CD14-positive monocyte (primary cell): ENCODE results near the gene MAGEC3. TPM values are rescaled to one million over a fixed set of nuclear protein-coding genes. Genes with fewer than 3 reads are reported as not detected.

Source experiments
- DNase-seq, 3 donors: peaks; one replicate each; pipeline ENCODE4 v3.0.0-alpha.2; 2011 to 2022
- H2AFZ ChIP-seq: 2 replicates; pipeline ENCODE4 v1.6.0; 2012; ENCODE audit warnings: mild to moderate bottlenecking, low read depth, low read length, inconsistent platforms; ENCODE audit not compliant: insufficient read depth, poor library complexity, severe bottlenecking
- H3K27ac ChIP-seq, 2 donors: 1 replicate in 1 of 2; 2 replicates in 1 of 2; pipeline ENCODE4 v1.5.1; 2012 to 2013; ENCODE audit warnings: low read length in 2 of 2, control low read depth in 1 of 2, inconsistent platforms in 1 of 2, low read depth in 1 of 2, mild to moderate bottlenecking in 1 of 2
- H3K27me3 ChIP-seq, 2 donors: one replicate each; pipeline versions ENCODE4 v1.6.0 to v1.6.1; 2011 to 2013; ENCODE audit warnings: low read length in 2 of 2; ENCODE audit not compliant: control insufficient read depth in 2 of 2, insufficient read depth in 2 of 2
- H3K36me3 ChIP-seq, 2 donors: replicated peaks in 1 of 2; 1 replicate in 1 of 2; 2 replicates in 1 of 2; pipeline versions ENCODE4 v1.5.1 to v1.6.1; 2012 to 2013; ENCODE audit warnings: low read length in 2 of 2, control low read depth in 1 of 2, inconsistent platforms in 1 of 2, mild to moderate bottlenecking in 1 of 2; ENCODE audit not compliant: insufficient read depth in 2 of 2, control insufficient read depth in 1 of 2
- H3K4me1 ChIP-seq, 2 donors: 1 replicate in 1 of 2; 2 replicates in 1 of 2; pipeline versions ENCODE4 v1.5.1 to v1.6.1; 2012 to 2013; ENCODE audit warnings: low read length in 2 of 2, control low read depth in 1 of 2, inconsistent platforms in 1 of 2, mild to moderate bottlenecking in 1 of 2, moderate library complexity in 1 of 2; ENCODE audit not compliant: insufficient read depth in 2 of 2, control insufficient read depth in 1 of 2
- H3K4me2 ChIP-seq: replicated peaks from 2 replicates; pipeline ENCODE3; 2012; ENCODE audit warnings: low read length, moderate library complexity, mild to moderate bottlenecking; ENCODE audit not compliant: poor library complexity, severe bottlenecking; ENCODE audit errors: extremely low read depth
- H3K4me3 ChIP-seq, 3 experiments: fragments of 200-600 bp in 1 of 3; sonication (generic) in 1 of 3; replicated peaks in 1 of 3; 1 replicate in 2 of 3; 2 replicates in 1 of 3; pipeline ENCODE4 v1.5.1; 2011 to 2013; ENCODE audit warnings: low read length in 3 of 3, mild to moderate bottlenecking in 3 of 3, control low read depth in 2 of 3, low read depth in 2 of 3, inconsistent platforms in 1 of 3, moderate library complexity in 1 of 3
- H3K79me2 ChIP-seq: 2 replicates; pipeline ENCODE4 v1.6.0; 2012; ENCODE audit warnings: mild to moderate bottlenecking, control low read depth, inconsistent platforms, low read length, moderate library complexity; ENCODE audit not compliant: insufficient read depth
- H3K9ac ChIP-seq: 2 replicates; pipeline ENCODE4 v1.6.0; 2017; ENCODE audit warnings: low read length, mild to moderate bottlenecking; ENCODE audit not compliant: insufficient read depth, poor library complexity, severe bottlenecking
- H3K9me3 ChIP-seq, 2 donors: replicated peaks in 1 of 2; 1 replicate in 1 of 2; 2 replicates in 1 of 2; pipeline versions ENCODE4 v1.5.1 to v1.6.1; 2012 to 2013; ENCODE audit warnings: low read length in 2 of 2, control low read depth in 1 of 2; ENCODE audit not compliant: control insufficient read depth in 1 of 2, insufficient read depth in 1 of 2
- H4K20me1 ChIP-seq: 2 replicates; pipeline ENCODE4 v1.6.0; 2012; ENCODE audit warnings: mild to moderate bottlenecking, low read length, control low read depth, moderate library complexity; ENCODE audit not compliant: insufficient read depth
- H3K27ac Mint-ChIP-seq, 7 donors: one replicate each; pipeline ENCODE4 v1.8.0; 2020; ENCODE audit warnings: mild to moderate bottlenecking in 7 of 7, mixed read lengths in 7 of 7, moderate library complexity in 6 of 7, inconsistent platforms in 2 of 7
- H3K27me3 Mint-ChIP-seq, 3 donors: one replicate each; pipeline ENCODE4 v1.8.0; 2021 to 2022; ENCODE audit warnings: low read depth in 3 of 3, mild to moderate bottlenecking in 3 of 3, mixed read lengths in 3 of 3, moderate library complexity in 3 of 3, inconsistent platforms in 1 of 3
- H3K36me3 Mint-ChIP-seq, 2 donors: one replicate each; pipeline ENCODE4 v1.8.0; 2020; ENCODE audit warnings: mixed read lengths in 2 of 2, inconsistent platforms in 1 of 2, mild to moderate bottlenecking in 1 of 2
- H3K4me1 Mint-ChIP-seq: one replicate; pipeline ENCODE4 v1.8.0; 2020; ENCODE audit warnings: mild to moderate bottlenecking, mixed read lengths
- H3K4me3 Mint-ChIP-seq, 2 donors: one replicate each; pipeline ENCODE4 v1.8.0; 2020; ENCODE audit warnings: mild to moderate bottlenecking in 2 of 2, mixed read lengths in 2 of 2, moderate library complexity in 1 of 2
- H3K9me3 Mint-ChIP-seq, 7 donors: one replicate each; pipeline ENCODE4 v1.8.0; 2020 to 2022; ENCODE audit warnings: mixed read lengths in 7 of 7, mild to moderate bottlenecking in 6 of 7, moderate library complexity in 6 of 7, inconsistent platforms in 2 of 7
- WGBS: methylation state at CpG from one replicate; pipeline ENCODE4 v1.1.5; 2013; ENCODE audit warnings: missing lambda C conversion rate; ENCODE audit not compliant: insufficient coverage; 5-methylcytosine and 5-hydroxymethylcytosine counted together
- intact Hi-C, 2 donors: fragments of 100-400 bp; cut with micrococcal nuclease; formaldehyde crosslinking; loops; one replicate each; pipeline versions ENCODE4 v1.15.0 to v1.15.1; 2023
- polyA plus RNA-seq, 3 donors: library from polyadenylated mRNA; depleted of rRNA in 1 of 3; unstranded in 2 of 3; stranded (reverse) in 1 of 3; fragments of 300-500 nt in 2 of 3; fragments of >200 nt in 1 of 3; fragmentation: Illumina TruSeq in 2 of 3; gene quantifications; 1 replicate in 2 of 3; 2 replicates in 1 of 3; pipeline ENCODE4 v1.2.3, GENCODE V29; 2012 to 2021
- TF ChIP-seq, protein P1 (sequence below): fragments of 200-600 bp; IDR thresholded peaks from one replicate; pipeline ENCODE4 v1.8.0; 2022; ENCODE audit warnings: antibody characterized with exemption, mild to moderate bottlenecking

MAGEC3 gene
- polyA plus RNA-seq, 3 donors = not detected

DNA sequence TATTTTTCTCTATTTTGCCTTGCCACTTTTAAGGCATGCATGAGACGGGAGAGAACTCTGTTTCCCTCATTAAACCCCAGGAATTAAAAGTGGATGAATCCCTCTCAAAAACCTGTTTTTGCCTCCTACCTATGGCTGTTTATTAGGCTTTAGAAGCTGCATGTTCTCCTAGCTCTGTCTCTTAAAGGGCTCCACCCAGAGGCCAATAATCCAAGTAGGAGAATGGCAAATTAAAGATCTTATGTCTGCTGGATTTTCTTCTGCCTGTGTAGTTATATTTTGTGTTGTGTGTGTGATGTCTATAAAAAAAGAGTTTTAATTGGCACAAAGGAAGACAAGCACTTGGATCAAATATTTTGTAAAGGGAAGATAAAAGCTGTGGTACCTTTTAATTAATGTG is 98.0 kb downstream of the MAGEC3 start:
- Mint-ChIP-seq H3K36me3 (no peaks in the 10 kb centered on the region), H3K4me1 (no peaks in the 10 kb centered on the region), H3K27ac (no peak overlapping the region), H3K4me3 (no peak overlapping the region), H3K9me3 (peaks cover 0 to 13% (median 0%) of the 10 kb centered on the region in 7 donors), H3K27me3 (peaks cover 0 to 1% (median 0%) of the 10 kb centered on the region in 3 donors)
- H3K27ac ChIP-seq = no peak overlapping the region
- no CpG with 5 or more reads among the region's 1 CpG for WGBS
- no peaks in the 10 kb centered on the region for H4K20me1 ChIP-seq
- H3K9me3 ChIP-seq = peaks cover 4% of the 10 kb centered on the region in 2 donors
- H3K4me3 ChIP-seq = no peak overlapping the region
- H3K79me2 ChIP-seq = no peaks in the 10 kb centered on the region
- TF ChIP-seq, protein P1, sequence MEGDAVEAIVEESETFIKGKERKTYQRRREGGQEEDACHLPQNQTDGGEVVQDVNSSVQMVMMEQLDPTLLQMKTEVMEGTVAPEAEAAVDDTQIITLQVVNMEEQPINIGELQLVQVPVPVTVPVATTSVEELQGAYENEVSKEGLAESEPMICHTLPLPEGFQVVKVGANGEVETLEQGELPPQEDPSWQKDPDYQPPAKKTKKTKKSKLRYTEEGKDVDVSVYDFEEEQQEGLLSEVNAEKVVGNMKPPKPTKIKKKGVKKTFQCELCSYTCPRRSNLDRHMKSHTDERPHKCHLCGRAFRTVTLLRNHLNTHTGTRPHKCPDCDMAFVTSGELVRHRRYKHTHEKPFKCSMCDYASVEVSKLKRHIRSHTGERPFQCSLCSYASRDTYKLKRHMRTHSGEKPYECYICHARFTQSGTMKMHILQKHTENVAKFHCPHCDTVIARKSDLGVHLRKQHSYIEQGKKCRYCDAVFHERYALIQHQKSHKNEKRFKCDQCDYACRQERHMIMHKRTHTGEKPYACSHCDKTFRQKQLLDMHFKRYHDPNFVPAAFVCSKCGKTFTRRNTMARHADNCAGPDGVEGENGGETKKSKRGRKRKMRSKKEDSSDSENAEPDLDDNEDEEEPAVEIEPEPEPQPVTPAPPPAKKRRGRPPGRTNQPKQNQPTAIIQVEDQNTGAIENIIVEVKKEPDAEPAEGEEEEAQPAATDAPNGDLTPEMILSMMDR = no peak
- no peak overlapping the region for H2AFZ ChIP-seq
- intact Hi-C loops = no loop called here
- H3K36me3 ChIP-seq = no peaks in the 10 kb centered on the region
- H3K4me1 ChIP-seq = no peaks in the 10 kb centered on the region
- no peak overlapping the region for H3K9ac ChIP-seq
- no peak for DNase-seq
- H3K4me2 ChIP-seq = no peak overlapping the region
- no peaks in the 10 kb centered on the region for H3K27me3 ChIP-seq

DNA sequence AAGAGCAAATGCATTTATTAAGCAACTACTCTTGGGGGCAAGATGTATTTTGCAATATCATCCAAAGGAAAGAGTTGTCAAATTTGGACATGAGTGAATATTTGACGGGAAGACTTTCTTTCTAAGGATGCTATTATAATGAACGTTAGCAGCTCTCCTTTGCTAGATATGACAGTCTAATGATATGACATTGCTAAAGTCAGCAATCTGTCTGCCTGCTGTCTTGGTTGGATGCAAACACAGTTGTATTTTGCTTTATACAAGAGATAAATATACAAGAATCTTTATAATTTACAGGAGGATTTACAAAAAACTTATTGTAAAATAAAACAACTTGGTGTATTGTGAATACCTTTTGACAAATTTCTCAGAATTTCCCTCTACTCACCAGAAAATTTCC is 103.1 kb downstream of the MAGEC3 start:
- no peaks in the 10 kb centered on the region for H3K4me1 ChIP-seq
- TF ChIP-seq, protein P1 = no peak
- Mint-ChIP-seq H3K4me3 (no peak overlapping the region), H3K4me1 (no peaks in the 10 kb centered on the region), H3K27ac (no peak overlapping the region), H3K27me3 (peaks cover 0 to 1% (median 0%) of the 10 kb centered on the region in 3 donors), H3K36me3 (no peaks in the 10 kb centered on the region), H3K9me3 (no peaks in the 10 kb centered on the region)
- H3K79me2 ChIP-seq = no peaks in the 10 kb centered on the region
- WGBS = no CpG with 5 or more reads among the region's 2 CpGs
- H2AFZ ChIP-seq = no peak overlapping the region
- H3K27me3 ChIP-seq = no peaks in the 10 kb centered on the region
- intact Hi-C loops = no loop called here
- no peaks in the 10 kb centered on the region for H3K36me3 ChIP-seq
- no peak overlapping the region for H3K27ac ChIP-seq
- no peak overlapping the region for H3K9ac ChIP-seq
- DNase-seq = no peak
- no peak overlapping the region for H3K4me3 ChIP-seq
- H3K4me2 ChIP-seq = no peak overlapping the region
- peaks cover 0 to 4% of the 10 kb centered on the region in 2 donors for H3K9me3 ChIP-seq
- no peaks in the 10 kb centered on the region for H4K20me1 ChIP-seq
